ENCODE data around the gene UGT1A8. TPM values are rescaled to one million over a fixed set of nuclear protein-coding genes. Genes with fewer than 3 reads are reported as not detected.
"Not testable (repeated sequence)": the region's sequence is repeated elsewhere in the genome, so short reads cannot be mapped to it uniquely, and the experiment has no call there.

The UGT1A8 gene
- 4.4 TPM for total RNA-seq

- not testable (repeated sequence) for DNase-seq (ENCODE audit: low spot score)
These were observed at the start of gene UGT1A8 for GRCh38 chr2:233617476-233617875. UGT1A8 (plus strand) TSS chr2:233617633; CDS start chr2:233617708, 75 bp downstream.

DNA sequence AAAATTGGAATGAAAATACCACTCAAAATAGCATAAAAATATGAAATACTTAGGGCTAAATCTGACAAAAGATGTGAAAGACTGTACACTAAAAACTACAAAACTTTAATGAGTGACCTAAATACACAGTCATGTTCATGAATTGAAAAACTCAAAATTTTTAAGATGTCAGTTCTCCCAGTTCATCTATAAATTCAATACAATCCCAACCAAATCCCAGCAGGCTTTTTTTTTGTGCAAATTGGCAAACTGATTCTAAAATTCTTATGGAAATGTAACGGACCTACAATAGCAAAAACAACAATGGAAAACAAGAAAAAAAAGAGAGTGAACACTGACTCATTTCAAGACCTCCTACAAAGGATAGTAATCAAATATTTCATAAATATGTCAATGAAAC, 46.4 kb upstream of the UGT1A8 start:
- DNase-seq (ENCODE audit: low spot score): no peak

DNA sequence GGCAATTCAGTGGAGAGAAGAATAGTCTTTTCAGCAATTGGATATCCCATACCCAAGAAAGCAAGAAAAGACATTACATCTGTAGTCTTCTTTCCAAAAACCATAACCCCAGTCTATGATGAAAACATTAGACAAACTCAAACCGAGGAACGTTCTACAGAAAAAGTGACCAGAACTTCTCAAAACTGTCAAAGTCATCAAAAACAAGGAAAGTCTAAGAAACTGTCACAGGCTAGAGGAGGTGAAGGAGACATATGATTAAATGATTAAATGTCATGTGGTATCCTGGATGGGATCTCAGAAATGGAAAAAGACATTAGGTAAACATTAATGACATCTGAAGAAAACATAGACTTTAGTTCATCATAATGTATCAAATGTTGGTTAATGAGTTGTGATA, 46.0 kb upstream of the UGT1A8 start:
- DNase-seq (ENCODE audit: low spot score): no peak

DNA sequence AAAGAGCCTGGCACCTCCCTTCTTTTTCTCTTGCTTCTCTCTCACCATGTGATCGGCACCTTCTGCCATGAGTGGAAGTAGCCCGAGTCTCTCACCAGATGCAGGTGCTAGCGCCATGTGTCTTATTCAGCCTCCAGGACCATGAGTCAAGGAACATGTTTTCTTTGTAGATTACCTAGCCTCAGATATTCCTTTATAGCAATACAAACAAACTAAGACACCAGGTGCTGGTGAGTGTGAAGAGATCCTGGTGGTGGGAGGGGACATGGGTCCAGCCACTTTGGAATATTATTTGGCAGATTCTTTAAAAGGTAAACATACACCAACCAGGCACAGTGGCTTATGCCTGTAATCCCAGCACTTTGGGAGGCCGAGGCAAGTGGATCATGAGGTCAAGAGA, 45.0 kb upstream of the UGT1A8 start:
- no peak for DNase-seq (ENCODE audit: low spot score)

GRCh38 chr2:233577341-233577740, 40.1 kb upstream of the UGT1A8 start:
- DNase-seq (ENCODE audit: low spot score): not testable (repeated sequence)

- DNase-seq (ENCODE audit: low spot score): not testable (repeated sequence)
These were observed 34.0 kb upstream of the UGT1A8 start for GRCh38 chr2:233583217-233583965.

GRCh38 chr2:233584210-233584609, 33.2 kb upstream of the UGT1A8 start:
- DNase-seq (ENCODE audit: low spot score): no peak

- DNase-seq (ENCODE audit: low spot score): no peak
These were observed 29.0 kb upstream of the UGT1A8 start for GRCh38 chr2:233588400-233588799.

DNA sequence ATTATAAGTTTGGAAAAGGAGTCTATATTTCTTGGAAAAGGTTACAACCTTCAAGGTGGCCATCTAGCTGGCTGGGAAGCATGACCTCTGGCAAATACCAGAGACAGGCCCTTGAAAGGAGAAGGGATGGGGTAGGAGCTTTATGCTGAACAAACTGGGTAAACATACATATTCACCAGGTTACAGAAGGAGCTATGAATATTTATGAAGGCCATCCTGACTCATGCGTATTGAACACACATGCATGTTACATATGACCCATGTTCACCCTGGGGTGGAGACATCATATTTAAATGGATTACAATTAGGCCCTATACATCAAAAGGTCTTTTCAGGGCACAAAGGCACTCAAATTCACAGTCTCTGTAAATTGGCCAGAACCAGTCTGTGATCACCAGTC, 24.7 kb upstream of the UGT1A8 start:
- DNase-seq (ENCODE audit: low spot score): not testable (repeated sequence)

GRCh38 chr2:233593201-233593600, 24.2 kb upstream of the UGT1A8 start:
- no peak for DNase-seq (ENCODE audit: low spot score)

GRCh38 chr2:233597522-233597921, 19.9 kb upstream of the UGT1A8 start:
- no peak for DNase-seq (ENCODE audit: low spot score)

DNA sequence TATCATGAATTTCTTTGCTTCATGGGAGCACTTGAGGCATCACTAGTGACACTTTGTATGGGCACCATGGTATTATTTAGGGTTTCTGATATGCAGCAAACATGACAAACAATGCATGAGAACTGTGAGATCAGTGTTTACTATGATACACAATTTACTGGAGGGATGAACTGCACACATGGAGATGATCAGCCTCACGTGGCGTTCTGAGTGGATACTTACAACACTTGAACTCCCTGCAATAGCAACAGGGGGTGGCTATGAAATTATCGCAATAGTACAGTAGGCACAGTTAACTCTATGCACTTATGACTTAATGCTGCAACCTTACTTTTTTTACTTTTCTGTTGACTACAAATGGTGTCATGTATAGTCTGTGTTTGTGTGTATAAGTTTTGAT, 18.5 kb upstream of the UGT1A8 start:
- no peak for DNase-seq (ENCODE audit: low spot score)

DNA sequence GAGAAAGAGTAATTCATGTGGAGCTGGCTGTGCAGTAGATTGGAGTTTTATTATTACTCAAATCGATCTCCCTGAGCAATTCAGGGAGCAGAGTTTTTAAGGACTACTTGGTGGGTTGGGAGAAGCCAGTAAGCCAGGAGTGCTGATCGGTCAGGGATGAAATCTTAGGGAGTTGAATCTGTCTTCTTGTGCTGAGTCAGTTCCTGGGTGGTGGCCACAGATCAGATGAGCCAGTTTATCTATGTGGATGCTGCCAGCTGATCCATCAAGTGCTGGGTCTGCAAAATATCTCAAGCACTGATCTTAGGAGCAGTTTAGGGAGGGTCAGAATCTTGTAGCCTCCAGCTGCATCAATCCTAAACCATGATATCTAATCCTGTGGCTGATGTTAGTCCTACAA, 17.0 kb upstream of the UGT1A8 start:
- DNase-seq (ENCODE audit: low spot score): no peak

DNA sequence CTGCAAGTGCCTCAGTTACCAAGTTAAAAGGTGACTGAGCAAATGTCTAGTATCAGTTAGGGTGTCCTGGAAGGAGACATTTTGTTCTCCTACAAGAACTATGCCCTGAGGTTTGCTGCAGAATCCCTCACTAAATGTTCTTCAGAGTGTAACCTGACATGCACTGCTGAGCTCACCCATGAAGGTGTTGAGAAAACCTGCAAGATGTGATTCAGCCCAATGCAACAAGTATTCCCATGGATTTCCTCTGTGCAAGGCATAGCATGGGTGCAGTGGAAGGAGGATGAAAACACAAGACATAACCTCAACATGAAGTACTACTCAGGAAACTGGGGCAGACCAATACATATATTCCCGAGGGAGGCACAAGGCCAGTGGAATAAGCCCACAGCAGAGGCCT, 15.4 kb upstream of the UGT1A8 start:
- no peak for DNase-seq (ENCODE audit: low spot score)

- DNase-seq (ENCODE audit: low spot score): no peak
These were observed 13.9 kb upstream of the UGT1A8 start for GRCh38 chr2:233603520-233603919.

DNA sequence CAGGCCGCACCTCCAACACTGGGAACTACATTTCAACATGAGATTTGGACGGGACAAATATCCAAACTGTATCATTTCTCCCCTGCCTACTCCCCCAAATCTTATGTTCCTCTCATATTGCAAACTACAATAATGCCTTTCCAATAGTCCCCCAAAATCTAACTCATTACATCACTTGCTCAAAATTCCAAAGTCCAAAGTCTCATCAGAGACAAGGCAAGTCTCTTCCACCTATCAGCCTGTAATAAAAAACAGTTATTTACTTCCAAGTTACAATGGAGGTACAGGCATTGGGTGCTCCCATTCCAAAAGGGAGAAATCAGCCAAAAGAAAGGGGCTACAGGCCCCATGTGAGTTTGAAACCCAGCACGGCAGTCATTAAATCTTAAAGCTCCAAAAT, 12.6 kb upstream of the UGT1A8 start:
- DNase-seq (ENCODE audit: low spot score): no peak

DNA sequence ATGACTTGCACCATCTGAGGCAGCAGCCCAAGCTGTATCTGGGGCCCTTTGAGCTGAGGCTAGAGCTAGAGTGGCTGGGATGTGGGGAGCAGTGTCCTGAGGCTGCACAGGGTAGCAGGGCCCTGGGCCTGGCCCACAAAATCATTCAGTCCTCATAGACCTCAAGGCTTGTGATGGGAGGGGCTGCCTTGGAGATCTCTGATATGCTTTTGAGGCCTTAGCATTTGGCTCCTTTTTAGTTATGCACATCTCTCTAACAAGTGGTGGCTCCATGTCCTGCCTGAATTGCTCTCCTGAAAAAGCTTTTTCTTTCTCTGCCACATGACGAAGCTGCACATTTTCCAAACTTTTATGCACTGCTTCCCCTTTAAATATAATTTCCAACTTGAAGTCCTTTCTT, 11.8 kb upstream of the UGT1A8 start:
- no peak for DNase-seq (ENCODE audit: low spot score)

DNA sequence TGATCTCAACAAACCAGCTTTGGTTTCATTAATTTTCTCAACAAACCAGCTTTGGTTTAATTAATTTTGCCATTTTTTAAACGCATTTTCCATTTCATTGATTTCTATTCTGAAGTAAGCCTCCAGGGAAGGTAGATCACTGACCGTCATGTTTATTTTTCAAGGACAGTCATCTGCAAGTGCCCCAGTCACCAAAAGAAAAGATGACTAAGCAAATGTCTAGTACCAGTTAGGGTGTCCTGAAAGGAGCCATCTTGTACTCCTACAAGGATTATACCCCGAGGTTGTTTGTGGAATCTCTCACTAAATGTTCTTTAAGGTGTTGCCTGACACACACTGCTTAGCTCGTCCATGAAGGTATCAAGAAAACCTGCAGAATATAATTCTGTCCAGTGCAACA, 6.1 kb upstream of the UGT1A8 start:
- no peak for DNase-seq (ENCODE audit: low spot score)

DNA sequence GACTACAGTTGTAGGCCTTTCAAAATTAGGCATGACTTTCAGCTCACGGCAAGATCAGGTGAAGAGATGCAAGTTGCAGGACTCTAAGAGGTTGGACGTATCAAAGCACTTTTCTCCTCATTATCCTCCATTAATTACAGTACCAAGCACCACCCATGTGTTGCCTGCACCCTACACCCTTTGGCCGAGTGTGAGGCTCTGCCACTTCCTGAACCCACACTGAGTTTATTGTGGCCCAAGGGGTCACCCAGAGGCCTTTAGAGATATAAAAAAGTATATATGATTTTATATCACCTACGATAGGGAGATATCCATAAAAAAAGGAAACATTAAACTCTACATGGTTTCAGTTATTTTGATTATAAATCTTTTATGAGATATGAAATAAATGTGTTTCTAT, 2.8 kb downstream of the UGT1A8 start:
- DNase-seq (ENCODE audit: low spot score): no peak

DNA sequence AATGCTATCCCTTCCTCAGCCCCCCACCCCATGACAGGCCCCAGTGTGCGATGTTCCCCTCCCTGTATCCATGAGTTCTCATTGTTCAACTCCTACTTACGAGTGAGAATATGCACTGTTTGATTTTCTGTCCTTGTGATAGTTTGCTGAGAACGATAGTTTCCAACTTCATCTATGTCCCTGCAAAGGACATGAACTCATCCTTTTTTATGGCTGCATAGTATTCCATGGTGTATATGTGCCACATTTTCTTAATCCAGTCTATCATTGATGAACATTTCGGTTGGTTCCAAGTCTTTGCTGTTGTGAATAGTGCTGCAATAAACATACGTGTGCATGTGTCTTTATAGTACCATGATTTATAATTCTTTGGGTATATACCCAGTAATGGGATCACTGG, 4.4 kb downstream of the UGT1A8 start:
- not testable (repeated sequence) for DNase-seq (ENCODE audit: low spot score)

DNA sequence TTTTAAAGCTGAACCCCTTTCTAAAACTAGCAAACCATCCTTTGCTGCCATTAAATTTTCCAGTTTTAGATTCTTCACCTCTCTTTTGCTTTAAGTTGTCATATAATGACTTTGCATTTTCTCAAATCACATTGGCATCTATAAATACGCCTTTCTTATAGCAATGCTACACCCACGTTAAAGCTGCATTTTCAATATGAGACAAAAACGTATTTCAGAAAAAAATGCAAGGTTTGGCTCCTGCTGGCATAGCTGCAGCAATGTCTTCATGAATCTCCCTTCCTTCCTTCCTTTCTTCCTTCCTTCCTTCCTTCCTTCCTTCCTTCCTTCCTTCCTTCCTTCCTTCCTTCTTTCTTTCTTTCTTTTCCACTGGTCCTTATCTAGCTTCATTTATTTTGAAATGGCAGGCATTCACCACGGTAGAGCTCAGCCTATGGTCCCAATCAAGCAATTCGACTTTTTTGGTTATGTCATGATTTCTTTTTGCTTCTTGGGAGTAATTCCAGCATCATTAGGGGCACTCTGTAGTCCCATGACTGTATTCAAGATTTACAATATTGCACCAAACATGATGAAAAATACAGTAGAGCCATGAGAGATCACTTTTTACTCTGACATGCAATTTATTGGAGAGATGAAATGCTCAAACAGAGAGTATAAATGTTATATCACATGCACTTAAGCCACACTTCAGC, 10.0 kb downstream of the UGT1A8 start:
- no peak for DNase-seq (ENCODE audit: low spot score)

GRCh38 chr2:233636306-233636705, 18.9 kb downstream of the UGT1A8 start, which contains the start of gene UGT1A10:
UGT1A10 (plus strand) TSS chr2:233636448; CDS start chr2:233636523, 75 bp downstream.
- not testable (repeated sequence) for DNase-seq (ENCODE audit: low spot score)

GRCh38 chr2:233638836-233639235, 21.4 kb downstream of the UGT1A8 start:
- no peak for DNase-seq (ENCODE audit: low spot score)

Measured in ureter (tissue), 1 donor.